Liver (tissue), 9 donors: ENCODE measurements around the gene CYFIP2. TPM values are rescaled to one million over a fixed set of nuclear protein-coding genes. Genes with fewer than 3 reads are reported as not detected.

ENCODE experiments used
- DNase-seq: peaks from one replicate; pipeline ENCODE4 v3.0.0-alpha.2; 2017; ENCODE audit warnings: low spot score
- H3K27ac ChIP-seq, 2 donors: one replicate each; pipeline ENCODE4 v1.7.0; 2013; ENCODE audit warnings: inconsistent platforms in 2 of 2, low read length in 2 of 2, control low read depth in 1 of 2, low read depth in 1 of 2, mild to moderate bottlenecking in 1 of 2
- H3K27me3 ChIP-seq, 4 donors: one replicate each; pipeline versions ENCODE4 v1.6.1 to v1.7.0; 2013; ENCODE audit warnings: low read length in 3 of 4, inconsistent platforms in 1 of 4, mild to moderate bottlenecking in 1 of 4, moderate library complexity in 1 of 4; ENCODE audit not compliant: control insufficient read depth in 4 of 4, insufficient read depth in 4 of 4
- H3K36me3 ChIP-seq, 4 donors: one replicate each; pipeline versions ENCODE4 v1.6.1 to v1.7.0; 2013; ENCODE audit warnings: low read length in 3 of 4, mild to moderate bottlenecking in 3 of 4, low read depth in 1 of 4, moderate library complexity in 1 of 4; ENCODE audit not compliant: control insufficient read depth in 4 of 4, insufficient read depth in 3 of 4
- H3K4me1 ChIP-seq, 4 donors: one replicate each; pipeline versions ENCODE4 v1.6.1 to v1.7.0; 2013; ENCODE audit warnings: low read length in 3 of 4, mild to moderate bottlenecking in 3 of 4, moderate library complexity in 1 of 4; ENCODE audit not compliant: control insufficient read depth in 4 of 4, insufficient read depth in 4 of 4
- H3K4me3 ChIP-seq, 3 donors: one replicate each; pipeline versions ENCODE4 v1.6.1 to v1.7.0; 2013; ENCODE audit warnings: low read length in 3 of 3, control low read depth in 1 of 3, low read depth in 1 of 3, mild to moderate bottlenecking in 1 of 3
- H3K9ac ChIP-seq, 2 donors: one replicate each; pipeline ENCODE4 v1.7.0; 2013; ENCODE audit warnings: low read length in 2 of 2, mild to moderate bottlenecking in 2 of 2, moderate library complexity in 2 of 2, control low read depth in 1 of 2, low read depth in 1 of 2
- H3K9me3 ChIP-seq, 4 donors: one replicate each; pipeline versions ENCODE4 v1.6.1 to v1.7.0; 2013; ENCODE audit warnings: low read length in 3 of 4; ENCODE audit not compliant: control insufficient read depth in 4 of 4
- EGR1 ChIP-seq, 2 donors: IDR thresholded peaks; 2 replicates each; pipeline ENCODE4 v1.6.1; 2016 to 2018; ENCODE audit warnings: antibody characterized with exemption in 2 of 2, low read depth in 2 of 2
- FOXA1 ChIP-seq: IDR thresholded peaks from 2 replicates; pipeline ENCODE4 v1.6.1; 2016; ENCODE audit warnings: antibody characterized with exemption
- FOXA2 ChIP-seq: IDR thresholded peaks from 2 replicates; pipeline ENCODE4 v1.6.1; 2016; ENCODE audit warnings: antibody characterized with exemption
- HNF4A ChIP-seq, 2 donors: conservative IDR thresholded peaks; 2 replicates each; pipeline ENCODE4 v1.6.1; 2016; ENCODE audit warnings: antibody characterized with exemption in 2 of 2, mild to moderate bottlenecking in 2 of 2
- HNF4G ChIP-seq: IDR thresholded peaks from 2 replicates; pipeline ENCODE4 v1.6.1; 2016; ENCODE audit warnings: antibody characterized with exemption
- JUND ChIP-seq, 2 donors: IDR thresholded peaks; 2 replicates each; pipeline ENCODE4 v1.6.1; 2016; ENCODE audit warnings: antibody characterized with exemption in 2 of 2
- NR2F2 ChIP-seq: IDR thresholded peaks from 2 replicates; pipeline ENCODE4 v1.6.1; 2016; ENCODE audit warnings: antibody characterized with exemption
- RAD21 ChIP-seq, 2 donors: IDR thresholded peaks; 2 replicates each; pipeline ENCODE4 v1.6.1; 2016; ENCODE audit warnings: antibody characterized with exemption in 2 of 2, mild to moderate bottlenecking in 2 of 2
- RXRA ChIP-seq, 2 donors: IDR thresholded peaks; 2 replicates each; pipeline ENCODE4 v1.6.1; 2017 to 2018; ENCODE audit warnings: antibody characterized with exemption in 2 of 2, mild to moderate bottlenecking in 1 of 2
- SP1 ChIP-seq: IDR thresholded peaks from 2 replicates; pipeline ENCODE4 v1.6.1; 2018; ENCODE audit warnings: antibody characterized with exemption, mild to moderate bottlenecking
- TAF1 ChIP-seq: conservative IDR thresholded peaks from 2 replicates; pipeline ENCODE4 v1.6.1; 2016; ENCODE audit warnings: antibody characterized with exemption, mild to moderate bottlenecking
- YY1 ChIP-seq: IDR thresholded peaks from 2 replicates; pipeline ENCODE4 v1.6.1; 2016; ENCODE audit warnings: antibody characterized with exemption, mild to moderate bottlenecking
- WGBS: extraction: QIAGEN DNeasy Blood & Tissue Kit; methylation state at CpG from one replicate; pipeline ENCODE4 v1.1.7; 2013; 5-methylcytosine and 5-hydroxymethylcytosine counted together
- polyA plus RNA-seq, 2 donors: library from polyadenylated mRNA; stranded (reverse) in 1 of 2; unstranded in 1 of 2; fragments of 200-250 nt in 1 of 2; fragments of >200 nt in 1 of 2; fragmentation: Nextera tagmentation in 1 of 2; extraction: Ambion mirVana in 1 of 2; gene quantifications; one replicate each; pipeline versions ENCODE4 v1.2.1 to v1.2.3, GENCODE V29; 2013 to 2015
- total RNA-seq, 2 donors: library from RNA; depleted of rRNA; stranded (reverse); fragments of >200 nt; gene quantifications; one replicate each; pipeline ENCODE4 v1.2.3, GENCODE V29; 2014
- TF ChIP-seq, protein P1 (sequence below): IDR thresholded peaks from 2 replicates; pipeline ENCODE4 v1.6.1; 2016; ENCODE audit warnings: antibody characterized with exemption
- TF ChIP-seq, protein P2 (sequence below): IDR thresholded peaks from 2 replicates; pipeline ENCODE4 v1.6.1; 2016; ENCODE audit warnings: antibody characterized with exemption
- TF ChIP-seq, protein P3 (sequence below): IDR thresholded peaks from 2 replicates; pipeline ENCODE4 v1.6.1; 2016; ENCODE audit warnings: antibody characterized with exemption
- TF ChIP-seq, protein P4 (sequence below): fragments of 150-350 bp; IDR thresholded peaks from 2 replicates; pipeline ENCODE4 v1.5.1; 2017; ENCODE audit warnings: improper control_type of control experiment, low read depth, low read length; ENCODE audit not compliant: missing input control
- donor health status: healthy.
- donor health status: healthy.
- donor health status: healthy.
- donor health status: healthy.
- donor health status: healthy.

The CYFIP2 gene
- total and polyA plus RNA-seq, 4 donors, result 12.6 to 38.9 (median 28.2) TPM

DNA sequence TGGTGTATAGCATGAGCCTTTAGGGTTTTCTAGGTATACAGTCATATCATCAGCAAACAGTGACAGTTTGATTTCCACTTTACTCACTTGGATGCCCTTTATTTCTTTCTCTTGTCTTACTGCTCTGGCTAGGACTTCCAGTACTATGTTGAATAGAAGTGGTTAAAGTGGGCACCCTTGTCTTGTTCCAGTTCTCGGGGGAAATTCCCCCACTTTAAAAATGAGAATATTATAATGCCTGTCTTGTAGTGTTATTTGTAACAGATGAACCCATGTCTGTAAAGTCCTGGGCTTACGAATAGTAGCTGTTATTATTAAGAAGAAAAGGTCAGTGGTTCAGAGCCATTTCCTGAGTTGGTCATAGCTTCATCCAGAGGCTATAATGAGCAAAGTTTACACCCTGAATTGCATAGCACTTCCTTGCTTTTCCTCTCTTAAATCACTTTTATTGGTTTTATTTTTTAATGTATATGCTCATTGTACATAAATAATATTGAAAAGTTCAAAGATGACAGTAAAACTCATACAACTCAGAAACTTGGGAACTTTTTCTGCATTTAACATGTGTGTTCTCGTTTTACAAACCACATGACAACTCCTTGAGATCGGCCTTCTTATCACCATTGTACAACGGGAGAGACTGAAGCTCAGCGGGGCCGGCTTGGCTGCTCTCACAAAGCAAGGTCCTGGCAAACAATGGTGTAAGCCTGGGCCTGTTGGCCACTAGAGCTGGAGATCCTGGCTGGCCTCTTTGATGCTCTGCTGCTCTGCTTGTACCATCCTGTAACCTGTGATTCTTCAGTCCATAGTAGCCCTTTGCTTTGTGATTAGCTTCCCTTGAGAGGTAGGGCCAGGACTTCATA is 85.2 kb downstream of the CYFIP2 start:
- WGBS, result 78% methylated on average over 7 of the region's 7 CpGs
- Histone ChIP-seq H3K4me3 (no peak overlapping the region), H3K9me3 (no peaks in the 10 kb centered on the region), H3K27ac (no peak overlapping the region), H3K9ac (no peak overlapping the region), H3K4me1 (no peaks in the 10 kb centered on the region), H3K27me3 (no peaks in the 10 kb centered on the region), H3K36me3 (peaks cover 0 to 2% (median 2%) of the 10 kb centered on the region in 4 donors)
- TF ChIP-seq, protein P1, sequence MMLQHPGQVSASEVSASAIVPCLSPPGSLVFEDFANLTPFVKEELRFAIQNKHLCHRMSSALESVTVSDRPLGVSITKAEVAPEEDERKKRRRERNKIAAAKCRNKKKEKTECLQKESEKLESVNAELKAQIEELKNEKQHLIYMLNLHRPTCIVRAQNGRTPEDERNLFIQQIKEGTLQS, result no peak
- TF ChIP-seq, protein P2, sequence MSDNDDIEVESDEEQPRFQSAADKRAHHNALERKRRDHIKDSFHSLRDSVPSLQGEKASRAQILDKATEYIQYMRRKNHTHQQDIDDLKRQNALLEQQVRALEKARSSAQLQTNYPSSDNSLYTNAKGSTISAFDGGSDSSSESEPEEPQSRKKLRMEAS, result no peak
- TF ChIP-seq, protein P3, sequence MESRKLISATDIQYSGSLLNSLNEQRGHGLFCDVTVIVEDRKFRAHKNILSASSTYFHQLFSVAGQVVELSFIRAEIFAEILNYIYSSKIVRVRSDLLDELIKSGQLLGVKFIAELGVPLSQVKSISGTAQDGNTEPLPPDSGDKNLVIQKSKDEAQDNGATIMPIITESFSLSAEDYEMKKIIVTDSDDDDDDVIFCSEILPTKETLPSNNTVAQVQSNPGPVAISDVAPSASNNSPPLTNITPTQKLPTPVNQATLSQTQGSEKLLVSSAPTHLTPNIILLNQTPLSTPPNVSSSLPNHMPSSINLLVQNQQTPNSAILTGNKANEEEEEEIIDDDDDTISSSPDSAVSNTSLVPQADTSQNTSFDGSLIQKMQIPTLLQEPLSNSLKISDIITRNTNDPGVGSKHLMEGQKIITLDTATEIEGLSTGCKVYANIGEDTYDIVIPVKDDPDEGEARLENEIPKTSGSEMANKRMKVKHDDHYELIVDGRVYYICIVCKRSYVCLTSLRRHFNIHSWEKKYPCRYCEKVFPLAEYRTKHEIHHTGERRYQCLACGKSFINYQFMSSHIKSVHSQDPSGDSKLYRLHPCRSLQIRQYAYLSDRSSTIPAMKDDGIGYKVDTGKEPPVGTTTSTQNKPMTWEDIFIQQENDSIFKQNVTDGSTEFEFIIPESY, result no peak
- TF ChIP-seq RAD21 (IDR thresholded peaks at IDR 0.05) (no peak), HNF4A (conservative IDR thresholded peaks at IDR 0.05) (no peak), SP1 (no peak), EGR1 (IDR thresholded peaks at IDR 0.05; ENCODE audit: low read depth in 2 of 2) (no peak), FOXA2 (no peak), TAF1 (no peak), NR2F2 (no peak), FOXA1 (no peak)
- no peak for DNase-seq

DNA sequence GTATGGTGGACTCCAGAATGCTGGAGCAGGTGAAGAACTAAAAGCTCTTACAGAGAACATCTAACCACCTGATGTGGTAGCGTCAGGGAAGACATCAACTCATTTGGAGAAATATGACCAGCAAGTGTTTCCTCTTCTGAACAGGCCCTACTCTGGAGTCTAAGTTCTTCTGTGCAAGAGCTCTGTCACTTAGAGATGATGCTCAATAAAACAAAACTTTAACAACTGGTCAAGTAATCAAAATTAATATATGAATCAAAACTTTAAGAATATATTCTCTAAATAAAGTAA is 85.8 kb downstream of the CYFIP2 start:
- WGBS, result 93% methylated on average over 1 of the region's 1 CpG
- H3K27ac ChIP-seq, result no peak overlapping the region
- H3K4me1 ChIP-seq, result no peaks in the 10 kb centered on the region

More for the DNA sequence above, 85.8 kb downstream of the CYFIP2 start:
- Histone ChIP-seq H3K27me3 (no peaks in the 10 kb centered on the region), H3K36me3 (peaks cover 0 to 2% (median 2%) of the 10 kb centered on the region in 4 donors), H3K9me3 (no peaks in the 10 kb centered on the region), H3K4me3 (no peak overlapping the region), H3K9ac (no peak overlapping the region)
- TF ChIP-seq TAF1 (no peak), EGR1 (IDR thresholded peaks at IDR 0.05; ENCODE audit: low read depth in 2 of 2) (no peak), FOXA1 (no peak), HNF4G (no peak), RXRA (IDR thresholded peaks at IDR 0.05) (no peak), SP1 (no peak), HNF4A (conservative IDR thresholded peaks at IDR 0.05) (no peak), FOXA2 (no peak), JUND (IDR thresholded peaks at IDR 0.05) (no peak), RAD21 (IDR thresholded peaks at IDR 0.05) (no peak), YY1 (no peak)
- TF ChIP-seq, protein P1, result no peak
- TF ChIP-seq, protein P3, result no peak
- TF ChIP-seq, protein P2, result no peak
- TF ChIP-seq, protein P4, sequence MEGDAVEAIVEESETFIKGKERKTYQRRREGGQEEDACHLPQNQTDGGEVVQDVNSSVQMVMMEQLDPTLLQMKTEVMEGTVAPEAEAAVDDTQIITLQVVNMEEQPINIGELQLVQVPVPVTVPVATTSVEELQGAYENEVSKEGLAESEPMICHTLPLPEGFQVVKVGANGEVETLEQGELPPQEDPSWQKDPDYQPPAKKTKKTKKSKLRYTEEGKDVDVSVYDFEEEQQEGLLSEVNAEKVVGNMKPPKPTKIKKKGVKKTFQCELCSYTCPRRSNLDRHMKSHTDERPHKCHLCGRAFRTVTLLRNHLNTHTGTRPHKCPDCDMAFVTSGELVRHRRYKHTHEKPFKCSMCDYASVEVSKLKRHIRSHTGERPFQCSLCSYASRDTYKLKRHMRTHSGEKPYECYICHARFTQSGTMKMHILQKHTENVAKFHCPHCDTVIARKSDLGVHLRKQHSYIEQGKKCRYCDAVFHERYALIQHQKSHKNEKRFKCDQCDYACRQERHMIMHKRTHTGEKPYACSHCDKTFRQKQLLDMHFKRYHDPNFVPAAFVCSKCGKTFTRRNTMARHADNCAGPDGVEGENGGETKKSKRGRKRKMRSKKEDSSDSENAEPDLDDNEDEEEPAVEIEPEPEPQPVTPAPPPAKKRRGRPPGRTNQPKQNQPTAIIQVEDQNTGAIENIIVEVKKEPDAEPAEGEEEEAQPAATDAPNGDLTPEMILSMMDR, result no peak
- no peak for DNase-seq
